SU-DHL-6 (cell line): ENCODE data around the gene SLC9A9.

Experiments used
- H2AFZ ChIP-seq: fragments of 200-600 bp; sonication (generic); 2 replicates; pipeline ENCODE4 v1.6.1; 2014; ENCODE audit warnings: low read depth, mild to moderate bottlenecking, moderate library complexity, mixed read lengths, antibody characterized with exemption, low read length; ENCODE audit not compliant: severe bottlenecking
- H3F3A ChIP-seq: fragments of 200-600 bp; shearing (Covaris generic); 2 replicates; pipeline ENCODE4 v1.6.0; 2016; ENCODE audit warnings: antibody characterized with exemption, mild to moderate bottlenecking; ENCODE audit not compliant: insufficient read depth
- H3K27ac ChIP-seq: fragments of 200-600 bp; sonication (generic); 2 replicates; pipeline ENCODE4 v1.5.1; 2016; ENCODE audit warnings: low read depth, mild to moderate bottlenecking, low read length, moderate library complexity, mixed read lengths
- H3K27me3 ChIP-seq: fragments of 200-600 bp; sonication (generic), shearing (Covaris generic); 2 replicates; pipeline ENCODE4 v1.6.0; 2014; ENCODE audit warnings: mild to moderate bottlenecking, low read length
- H3K36me3 ChIP-seq: fragments of 200-600 bp; sonication (generic); 2 replicates; pipeline ENCODE4 v1.6.1; 2014; ENCODE audit warnings: mild to moderate bottlenecking, low read length, mixed read lengths
- H3K4me2 ChIP-seq: fragments of 300-600, 200-600 bp; shearing (Covaris generic), sonication (generic); 2 replicates; pipeline ENCODE4 v1.6.0; 2014; ENCODE audit warnings: low read length, low read depth, mild to moderate bottlenecking; ENCODE audit not compliant: poor library complexity, severe bottlenecking
- H3K4me3 ChIP-seq: fragments of 200-600 bp; sonication (generic); 2 replicates; pipeline ENCODE4 v1.5.1; 2014; ENCODE audit warnings: antibody characterized with exemption, low read length, mild to moderate bottlenecking, mixed read lengths; ENCODE audit not compliant: insufficient read depth, poor library complexity, severe bottlenecking
- H3K79me2 ChIP-seq: fragments of 200-600 bp; sonication (generic); 2 replicates; pipeline ENCODE4 v1.6.1; 2014; ENCODE audit warnings: mild to moderate bottlenecking, low read length, moderate library complexity; ENCODE audit not compliant: insufficient read depth
- H3K9ac ChIP-seq: fragments of 200-600 bp; sonication (generic); 2 replicates; pipeline ENCODE4 v1.7.0; 2014; ENCODE audit warnings: mild to moderate bottlenecking, low read length
- H3K9me2 ChIP-seq: fragments of 200-600 bp; sonication (generic); replicated peaks from 2 replicates; pipeline ENCODE4 v1.6.1; 2014; ENCODE audit warnings: low read length; ENCODE audit not compliant: insufficient read depth
- H3K9me3 ChIP-seq: fragments of 200-600 bp; sonication (generic); 2 replicates; pipeline ENCODE4 v1.6.1; 2014; ENCODE audit warnings: low read length, mixed read lengths; ENCODE audit not compliant: insufficient read depth
- H4K20me1 ChIP-seq: fragments of 200-600 bp; sonication (generic); 2 replicates; pipeline ENCODE4 v1.6.1; 2014; ENCODE audit warnings: low read depth, mild to moderate bottlenecking, antibody characterized with exemption, low read length, moderate library complexity, mixed read lengths
- CTCF ChIP-seq: fragments of 200-600 bp; sonication (generic); IDR thresholded peaks from one replicate; pipeline ENCODE4 v1.5.1; 2017; ENCODE audit warnings: antibody characterized with exemption, mild to moderate bottlenecking, low read length, moderate library complexity; ENCODE audit not compliant: insufficient read depth, poor library complexity, severe bottlenecking
- EZH2phosphoT487 ChIP-seq: fragments of 200-600 bp; sonication (generic), shearing (Covaris generic); conservative IDR thresholded peaks from 2 replicates; pipeline ENCODE4 v1.6.1; 2018; ENCODE audit warnings: mild to moderate bottlenecking, antibody characterized with exemption, low read length, moderate library complexity, mixed read lengths

Gene SLC9A9

GRCh38 chr3:143502081-143502480, 346.2 kb downstream of the SLC9A9 start:
- no peaks in the 10 kb centered on the region for H3K36me3 ChIP-seq
- TF ChIP-seq CTCF (no peak), EZH2phosphoT487 (no peak)
- H3K27me3 ChIP-seq, result no peaks in the 10 kb centered on the region
- H3K9ac ChIP-seq, result no peak overlapping the region
- H3K9me2 ChIP-seq, result no peaks in the 10 kb centered on the region
- no peaks in the 10 kb centered on the region for H4K20me1 ChIP-seq
- H3K27ac ChIP-seq, result no peak overlapping the region
- H3K79me2 ChIP-seq, result no peaks in the 10 kb centered on the region
- no peaks in the 10 kb centered on the region for H3K9me3 ChIP-seq
- H3K4me2 ChIP-seq, result no peak overlapping the region
- H3F3A ChIP-seq, result no peaks in the 10 kb centered on the region
- no peak overlapping the region for H3K4me3 ChIP-seq
- no peak overlapping the region for H2AFZ ChIP-seq

DNA sequence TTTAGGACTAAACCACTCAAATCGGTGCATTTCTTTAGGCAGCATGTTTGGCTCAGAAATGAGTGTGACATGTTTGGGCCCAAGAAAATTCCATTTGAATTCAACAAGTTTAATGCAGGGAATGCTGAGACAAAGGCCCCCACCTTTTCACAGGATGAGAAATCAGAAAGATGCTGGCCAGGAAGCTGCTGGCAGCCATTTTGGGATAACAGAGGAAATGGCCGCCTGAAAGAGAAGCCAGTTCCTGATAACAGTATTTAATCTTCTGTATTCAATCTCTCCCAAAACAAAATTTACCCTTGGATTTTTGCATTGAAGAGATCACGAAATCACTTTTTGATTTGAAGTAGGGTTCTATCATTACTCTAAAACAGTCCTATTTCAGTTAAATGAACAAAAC, 350.9 kb downstream of the SLC9A9 start:
- H4K20me1 ChIP-seq, result no peaks in the 10 kb centered on the region
- TF ChIP-seq EZH2phosphoT487 (no peak), CTCF (no peak)
- H3K9me2 ChIP-seq, result no peaks in the 10 kb centered on the region
- H3K27me3 ChIP-seq, result no peaks in the 10 kb centered on the region
- no peaks in the 10 kb centered on the region for H3K79me2 ChIP-seq
- no peak overlapping the region for H3K4me3 ChIP-seq
- H2AFZ ChIP-seq, result no peak overlapping the region
- no peaks in the 10 kb centered on the region for H3K9me3 ChIP-seq
- H3K4me2 ChIP-seq, result no peak overlapping the region
- no peak overlapping the region for H3K27ac ChIP-seq
- H3K36me3 ChIP-seq, result no peaks in the 10 kb centered on the region
- H3K9ac ChIP-seq, result no peak overlapping the region
- no peaks in the 10 kb centered on the region for H3F3A ChIP-seq

GRCh38 chr3:143496191-143496590, 352.1 kb downstream of the SLC9A9 start:
- no peaks in the 10 kb centered on the region for H3K9me2 ChIP-seq
- no peak overlapping the region for H3K27ac ChIP-seq

More at GRCh38 chr3:143496191-143496590, 352.1 kb downstream of the SLC9A9 start:
- Histone ChIP-seq H3K9ac (no peak overlapping the region), H2AFZ (no peak overlapping the region), H4K20me1 (no peaks in the 10 kb centered on the region), H3K9me3 (no peaks in the 10 kb centered on the region), H3F3A (no peaks in the 10 kb centered on the region), H3K4me3 (no peak overlapping the region), H3K4me2 (no peak overlapping the region), H3K36me3 (no peaks in the 10 kb centered on the region), H3K27me3 (no peaks in the 10 kb centered on the region), H3K79me2 (no peaks in the 10 kb centered on the region)
- TF ChIP-seq CTCF, result no peak
- no peak for TF ChIP-seq EZH2phosphoT487
